ENCODE results near the gene SLC22A12. TPM values are rescaled to one million over a fixed set of nuclear protein-coding genes. Genes with fewer than 3 reads are reported as not detected.

Gene SLC22A12
- total and polyA plus RNA-seq, 2 of the 8 experiments (the other 6 are each of a cell fraction or from before 2014, with no cell fraction given), result not detected

DNA sequence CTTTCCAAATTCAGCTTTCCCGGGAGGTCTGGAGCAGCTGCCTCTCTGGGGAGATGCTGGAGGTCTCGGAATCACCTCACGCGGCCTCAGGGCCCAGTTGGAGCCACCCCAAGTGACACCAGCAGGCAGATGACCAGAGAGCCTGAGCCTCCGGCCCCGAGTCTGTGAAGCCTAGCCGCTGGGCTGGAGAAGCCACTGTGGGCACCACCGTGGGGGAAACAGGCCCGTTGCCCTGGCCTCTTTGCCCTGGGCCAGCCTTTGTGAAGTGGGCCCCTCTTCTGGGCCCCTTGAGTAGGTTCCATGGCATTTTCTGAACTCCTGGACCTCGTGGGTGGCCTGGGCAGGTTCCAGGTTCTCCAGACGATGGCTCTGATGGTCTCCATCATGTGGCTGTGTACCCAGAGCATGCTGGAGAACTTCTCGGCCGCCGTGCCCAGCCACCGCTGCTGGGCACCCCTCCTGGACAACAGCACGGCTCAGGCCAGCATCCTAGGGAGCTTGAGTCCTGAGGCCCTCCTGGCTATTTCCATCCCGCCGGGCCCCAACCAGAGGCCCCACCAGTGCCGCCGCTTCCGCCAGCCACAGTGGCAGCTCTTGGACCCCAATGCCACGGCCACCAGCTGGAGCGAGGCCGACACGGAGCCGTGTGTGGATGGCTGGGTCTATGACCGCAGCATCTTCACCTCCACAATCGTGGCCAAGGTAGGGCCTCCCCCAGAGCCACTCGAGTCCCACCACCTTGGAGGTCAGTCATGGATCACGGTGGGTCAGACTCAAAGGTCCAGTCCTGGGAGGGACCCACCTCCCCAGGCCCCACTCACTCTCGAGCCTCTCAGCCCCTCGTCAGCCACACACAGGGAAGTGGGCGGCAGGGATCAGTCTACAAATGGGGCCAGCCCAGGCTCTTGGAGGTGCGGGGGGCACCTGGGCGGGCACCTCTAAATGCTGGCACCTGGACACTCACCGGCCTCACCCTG, 525 bp downstream of the SLC22A12 start (continued):
- no peak for TF ChIP-seq KDM4A (IDR thresholded peaks at IDR 0.05; ENCODE audit: low read depth, low read length, severe bottlenecking)
- TF ChIP-seq, protein P1, sequence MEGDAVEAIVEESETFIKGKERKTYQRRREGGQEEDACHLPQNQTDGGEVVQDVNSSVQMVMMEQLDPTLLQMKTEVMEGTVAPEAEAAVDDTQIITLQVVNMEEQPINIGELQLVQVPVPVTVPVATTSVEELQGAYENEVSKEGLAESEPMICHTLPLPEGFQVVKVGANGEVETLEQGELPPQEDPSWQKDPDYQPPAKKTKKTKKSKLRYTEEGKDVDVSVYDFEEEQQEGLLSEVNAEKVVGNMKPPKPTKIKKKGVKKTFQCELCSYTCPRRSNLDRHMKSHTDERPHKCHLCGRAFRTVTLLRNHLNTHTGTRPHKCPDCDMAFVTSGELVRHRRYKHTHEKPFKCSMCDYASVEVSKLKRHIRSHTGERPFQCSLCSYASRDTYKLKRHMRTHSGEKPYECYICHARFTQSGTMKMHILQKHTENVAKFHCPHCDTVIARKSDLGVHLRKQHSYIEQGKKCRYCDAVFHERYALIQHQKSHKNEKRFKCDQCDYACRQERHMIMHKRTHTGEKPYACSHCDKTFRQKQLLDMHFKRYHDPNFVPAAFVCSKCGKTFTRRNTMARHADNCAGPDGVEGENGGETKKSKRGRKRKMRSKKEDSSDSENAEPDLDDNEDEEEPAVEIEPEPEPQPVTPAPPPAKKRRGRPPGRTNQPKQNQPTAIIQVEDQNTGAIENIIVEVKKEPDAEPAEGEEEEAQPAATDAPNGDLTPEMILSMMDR (IDR thresholded peaks at IDR 0.05; ENCODE audit: control extremely low read depth in 1 of 3, insufficient read depth in 1 of 3, low read depth in 1 of 3, low read length in 3 of 3), result no peak
- TF ChIP-seq CBX8 (IDR thresholded peaks at IDR 0.05; ENCODE audit: borderline replicate concordance, low read depth, low read length), result no peak
- TF ChIP-seq SP2 (IDR thresholded peaks at IDR 0.05; ENCODE audit: low read length), result no peak
- no peak for TF ChIP-seq EP300 (IDR thresholded peaks at IDR 0.05; ENCODE audit: borderline replicate concordance in 1 of 2, low read depth in 2 of 2, low read length in 2 of 2)
- TF ChIP-seq, protein P2, sequence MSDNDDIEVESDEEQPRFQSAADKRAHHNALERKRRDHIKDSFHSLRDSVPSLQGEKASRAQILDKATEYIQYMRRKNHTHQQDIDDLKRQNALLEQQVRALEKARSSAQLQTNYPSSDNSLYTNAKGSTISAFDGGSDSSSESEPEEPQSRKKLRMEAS (IDR thresholded peaks at IDR 0.05), result no peak
- TF ChIP-seq CHD2 (IDR thresholded peaks at IDR 0.05; ENCODE audit: low read length), result no peak

Measured in H1 (cell line).